K562 (cell line): ENCODE measurements around the gene MAP3K20. TPM values are rescaled to one million over a fixed set of nuclear protein-coding genes. Genes with fewer than 3 reads are reported as not detected.
A peak's percentile ranks its signal among the peaks of the same experiment; 100 is the strongest.

Experiments used
- ATF3 ChIP-seq, 2 experiments: fragments of 450-650 bp in 1 of 2; sonication (generic) in 1 of 2; formaldehyde crosslinking in 1 of 2; IDR thresholded peaks in 1 of 2; conservative IDR thresholded peaks in 1 of 2; 2 replicates each; pipeline versions ENCODE4 v1.6.1 to v1.8.1; 2016 to 2023; ENCODE audit warnings: mild to moderate bottlenecking in 2 of 2, moderate library complexity in 2 of 2, inconsistent platforms in 1 of 2, missing genetic modification reagents in 1 of 2
- CBX3 ChIP-seq, 2 experiments: IDR thresholded peaks; 1 replicate in 1 of 2; 2 replicates in 1 of 2; pipeline ENCODE4 v1.6.1; 2012; ENCODE audit warnings: inconsistent platforms in 2 of 2, low read length in 2 of 2, borderline replicate concordance in 1 of 2, control low read depth in 1 of 2
- E2F1 ChIP-seq: sonication (generic); formaldehyde crosslinking; IDR thresholded peaks from 2 replicates; pipeline ENCODE4 v1.8.1; 2023; ENCODE audit warnings: mild to moderate bottlenecking, missing genetic modification reagents, moderate library complexity
- GATA2 ChIP-seq: sonication (generic); formaldehyde crosslinking; IDR thresholded peaks from 2 replicates; pipeline ENCODE4 v1.4.0; 2020; ENCODE audit warnings: mild to moderate bottlenecking, missing genetic modification reagents
- KLF1 ChIP-seq: fragments of 450-650 bp; IDR thresholded peaks from 2 replicates; pipeline ENCODE4 v1.6.1; 2016; ENCODE audit warnings: missing genetic modification characterization, missing compliant biosample characterization
- MEF2D ChIP-seq: conservative IDR thresholded peaks from 2 replicates; pipeline ENCODE4 v1.6.1; 2016; ENCODE audit warnings: low read depth, missing genetic modification characterization, missing compliant biosample characterization
- MYBL2 ChIP-seq, 2 experiments: fragments of 450-650 bp in 1 of 2; sonication (generic) in 1 of 2; formaldehyde crosslinking in 1 of 2; IDR thresholded peaks; 2 replicates each; pipeline versions ENCODE4 v1.6.1 to v1.8.1; 2017 to 2022; ENCODE audit warnings: borderline replicate concordance in 1 of 2, inconsistent platforms in 1 of 2, low read depth in 1 of 2, mild to moderate bottlenecking in 1 of 2, missing genetic modification reagents in 1 of 2, moderate library complexity in 1 of 2
- NR1H2 ChIP-seq: sonication (generic); formaldehyde crosslinking; IDR thresholded peaks from 2 replicates; pipeline ENCODE4 v1.4.0; 2020; ENCODE audit warnings: mild to moderate bottlenecking, missing genetic modification reagents
- POLR2AphosphoS5 ChIP-seq: IDR thresholded peaks from 2 replicates; pipeline ENCODE4 v1.6.1; 2011; ENCODE audit warnings: mild to moderate bottlenecking, low read depth, low read length, moderate library complexity; ENCODE audit not compliant: control insufficient read depth, insufficient read depth
- RBM14 ChIP-seq: fragments of 200-400 bp; formaldehyde crosslinking; IDR thresholded peaks from 2 replicates; pipeline ENCODE4 v1.6.1; 2018; ENCODE audit warnings: low read depth, mild to moderate bottlenecking, low read length, moderate library complexity, borderline replicate concordance; ENCODE audit not compliant: insufficient read depth
- SMAD3 ChIP-seq: fragments of 450-650 bp; formaldehyde crosslinking; conservative IDR thresholded peaks from 2 replicates; pipeline ENCODE4 v1.4.0; 2020; ENCODE audit warnings: mild to moderate bottlenecking
- STAG1 ChIP-seq: sonication (generic); formaldehyde crosslinking; IDR thresholded peaks from 2 replicates; pipeline ENCODE4 v1.5.0; 2020; ENCODE audit warnings: missing genetic modification reagents, borderline replicate concordance
- TCF3 ChIP-seq: sonication (generic); formaldehyde crosslinking; IDR thresholded peaks from 2 replicates; pipeline ENCODE4 v1.4.0; 2020; ENCODE audit warnings: mild to moderate bottlenecking, missing genetic modification reagents
- WHSC1 ChIP-seq: IDR thresholded peaks from one replicate; pipeline ENCODE4 v1.6.1; 2012; ENCODE audit warnings: low read length, control low read depth, inconsistent platforms
- XRCC4 ChIP-seq: IDR thresholded peaks from one replicate; pipeline ENCODE4 v1.6.1; 2011; ENCODE audit not compliant: insufficient read depth, insufficient read length; ENCODE audit errors: extremely low read depth
- ZFP91 ChIP-seq: sonication (generic); formaldehyde crosslinking; IDR thresholded peaks from 2 replicates; pipeline ENCODE4 v1.8.0; 2022; ENCODE audit warnings: mild to moderate bottlenecking, missing genetic modification reagents
- ZNF175 ChIP-seq: fragments of 200-800 bp; sonication (Bioruptor generic); IDR thresholded peaks from 2 replicates; pipeline ENCODE4 v1.6.1; 2016; ENCODE audit warnings: low read depth, mild to moderate bottlenecking, missing genetic modification characterization, missing compliant biosample characterization
- ZNF263 ChIP-seq: sonication (generic); formaldehyde crosslinking; IDR thresholded peaks from 2 replicates; pipeline ENCODE4 v1.8.0; 2022; ENCODE audit warnings: mild to moderate bottlenecking, missing genetic modification reagents, borderline replicate concordance
- ZNF79 ChIP-seq: fragments of 250-450 bp; sonication (Bioruptor Pico); IDR thresholded peaks from 2 replicates; pipeline ENCODE4 v1.4.0; 2020; ENCODE audit warnings: low read depth, mild to moderate bottlenecking, moderate library complexity
- polyA plus RNA-seq, 8 experiments: library from polyadenylated mRNA; depleted of rRNA in 4 of 8; stranded (reverse) in 5 of 8; unstranded in 3 of 8; fragments of >200 nt; fragmentation: Nextera tagmentation in 2 of 8; fragmentation: Illumina TruSeq in 1 of 8; extraction: Ambion mirVana in 2 of 8; extraction: Trizol in 1 of 8; gene quantifications; 2 replicates each; pipeline versions ENCODE4 v1.2.1 to v1.2.3, GENCODE V29; 2011 to 2014; ENCODE audit warnings: inconsistent platforms in 1 of 8, missing spikeins in 1 of 8
- total RNA-seq, 7 experiments: library from RNA; depleted of rRNA in 6 of 7; stranded (reverse); fragments of >200 nt in 6 of 7; fragmentation: Illumina TruSeq in 2 of 7; extraction: Trizol in 2 of 7; gene quantifications; 2 replicates each; pipeline versions ENCODE4 v1.2.1 to v1.2.3, GENCODE V29; 2011 to 2021; ENCODE audit warnings: low replicate concordance in 1 of 7
- TF ChIP-seq, protein P1 (sequence below): fragments of 250-450 bp; sonication (Bioruptor Pico); IDR thresholded peaks from 2 replicates; pipeline ENCODE4 v1.4.0; 2020; ENCODE audit warnings: borderline replicate concordance

MAP3K20 gene
- total and polyA plus RNA-seq, 9 of the 15 experiments (the other 6 are each of a cell fraction or from before 2014, with no cell fraction given) = 9.8 to 34.2 (median 27.3) TPM

DNA sequence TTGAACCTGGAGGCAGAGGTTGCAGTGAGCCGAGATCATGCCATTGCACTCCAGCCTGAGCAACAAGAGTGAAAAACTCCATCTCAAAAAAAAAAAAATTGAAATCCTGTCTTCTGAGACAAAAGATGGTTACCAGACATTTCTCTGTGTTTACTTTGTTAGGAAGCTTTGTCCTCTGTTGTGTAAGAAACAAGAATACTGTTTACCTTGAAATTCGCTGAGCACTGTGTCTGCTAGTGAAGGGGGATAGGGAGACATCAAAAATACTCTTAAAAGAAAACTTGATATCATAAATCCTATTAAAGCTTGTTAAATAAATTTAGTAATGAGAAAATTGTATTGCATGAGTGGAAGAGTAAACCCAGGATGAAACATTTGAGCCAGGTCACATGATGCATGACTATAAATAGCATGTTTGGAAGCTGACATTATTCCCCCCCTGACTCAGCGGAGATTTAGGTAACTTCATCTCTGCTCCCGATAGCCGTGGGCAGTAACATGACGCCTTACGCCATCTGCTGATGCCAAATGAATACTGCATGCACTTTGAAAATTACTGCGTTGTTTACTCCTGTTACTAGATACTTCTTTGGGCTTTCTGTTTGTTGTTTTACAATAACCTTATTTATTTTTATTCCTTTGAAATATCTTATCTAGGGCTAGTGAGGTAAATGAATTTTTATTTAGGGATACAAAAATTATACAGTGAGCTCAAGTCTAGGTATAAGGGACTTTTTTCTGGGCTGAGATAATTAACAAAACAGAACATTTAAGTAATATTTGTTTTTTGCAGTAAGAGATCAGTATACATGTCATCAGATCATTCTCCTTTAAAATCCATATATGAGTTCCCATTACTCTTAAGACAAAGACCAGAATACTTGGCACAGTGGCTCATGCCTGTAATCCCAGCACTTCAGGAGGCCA is 134.9 kb downstream of the MAP3K20 start (continued):
- TF ChIP-seq E2F1 (CRISPR knock-in tag) = no peak
- TF ChIP-seq STAG1 (CRISPR knock-in tag) = no peak
- no peak for TF ChIP-seq ZNF263 (CRISPR knock-in tag)
- TF ChIP-seq GATA2 (CRISPR knock-in tag) = no peak
- no peak for TF ChIP-seq NR1H2
- TF ChIP-seq ZFP91 (CRISPR knock-in tag) = no peak
- peak; percentile 83 for TF ChIP-seq ATF3 (IDR thresholded peaks at IDR 0.05)
- no peak for TF ChIP-seq ATF3 (CRISPR knock-in tag; conservative IDR thresholded peaks at IDR 0.05)
- TF ChIP-seq RBM14 = no peak
- no peak; the same call in 1 of the 2 replicates for TF ChIP-seq TCF3 (CRISPR knock-in tag)
- TF ChIP-seq, protein P1, sequence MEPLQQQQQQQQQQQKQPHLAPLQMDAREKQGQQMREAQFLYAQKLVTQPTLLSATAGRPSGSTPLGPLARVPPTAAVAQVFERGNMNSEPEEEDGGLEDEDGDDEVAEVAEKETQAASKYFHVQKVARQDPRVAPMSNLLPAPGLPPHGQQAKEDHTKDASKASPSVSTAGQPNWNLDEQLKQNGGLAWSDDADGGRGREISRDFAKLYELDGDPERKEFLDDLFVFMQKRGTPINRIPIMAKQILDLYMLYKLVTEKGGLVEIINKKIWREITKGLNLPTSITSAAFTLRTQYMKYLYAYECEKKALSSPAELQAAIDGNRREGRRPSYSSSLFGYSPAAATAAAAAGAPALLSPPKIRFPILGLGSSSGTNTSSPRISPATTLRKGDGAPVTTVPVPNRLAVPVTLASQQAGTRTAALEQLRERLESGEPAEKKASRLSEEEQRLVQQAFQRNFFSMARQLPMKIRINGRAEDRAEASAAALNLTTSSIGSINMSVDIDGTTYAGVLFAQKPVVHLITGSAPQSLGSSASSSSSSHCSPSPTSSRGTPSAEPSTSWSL (CRISPR knock-in tag) = no peak
- TF ChIP-seq KLF1 (tag) = no peak
- peak; percentile 98 for TF ChIP-seq MEF2D (tag)
- TF ChIP-seq POLR2AphosphoS5 = no peak
- TF ChIP-seq SMAD3 (CRISPR knock-in tag) = no peak
- no peak for TF ChIP-seq MYBL2 (IDR thresholded peaks at IDR 0.05; ENCODE audit: low read depth)
- no peak for TF ChIP-seq MYBL2 (CRISPR knock-in tag; IDR thresholded peaks at IDR 0.05; ENCODE audit: borderline replicate concordance)
- TF ChIP-seq ZNF79 = no peak
- TF ChIP-seq XRCC4 = no peak
- peak in 1 of 2 experiments; percentile 69; a peak in 1 of 3 replicates for TF ChIP-seq CBX3 (IDR thresholded peaks at IDR 0.05; ENCODE audit: borderline replicate concordance in 1 of 2, low read length in 2 of 2)
- peak; percentile 22; the same call in 1 of the 2 replicates for TF ChIP-seq ZNF175 (CRISPR knock-in tag)
- no peak for TF ChIP-seq WHSC1
